ENCODE data around the gene CCNY.

DNA sequence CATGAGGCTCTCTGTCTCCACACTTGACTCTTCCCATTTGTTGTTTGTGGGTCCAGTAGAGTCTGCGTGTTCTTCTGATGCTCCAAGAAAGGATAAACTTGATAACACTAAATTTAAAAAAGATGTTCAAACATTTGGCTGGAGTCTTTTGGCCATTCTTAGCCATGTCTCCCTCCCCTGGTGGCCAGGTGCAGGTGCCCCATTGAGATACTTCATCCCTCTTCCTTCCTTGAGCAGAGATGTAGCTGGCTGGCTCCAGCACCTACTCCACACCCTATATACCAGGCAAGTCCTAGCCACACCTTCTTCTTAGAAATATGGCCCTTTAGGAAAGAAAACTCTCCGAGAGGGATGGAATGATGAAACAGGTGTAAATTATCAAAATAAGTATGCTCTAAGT is 165.6 kb downstream of the CCNY start:
- no peak for TF ChIP-seq POLR2A (IDR thresholded peaks at IDR 0.05; ENCODE audit: low read depth, low read length)
- no peak for TF ChIP-seq POLR2AphosphoS5 (IDR thresholded peaks at IDR 0.05; ENCODE audit: low read depth, low read length)

Measured in GM12891 (cell line).